IgD-negative memory B cell (primary cell): Measurements from ENCODE around the gene GID8. TPM values are rescaled to one million over a fixed set of nuclear protein-coding genes. Genes with fewer than 3 reads are reported as not detected.

Source experiments
- H3K27ac Mint-ChIP-seq, 3 donors: one replicate each; pipeline ENCODE4 v1.8.0; 2020 to 2022; ENCODE audit warnings: mild to moderate bottlenecking in 3 of 3, mixed read lengths in 3 of 3, moderate library complexity in 1 of 3
- H3K27me3 Mint-ChIP-seq: one replicate; pipeline ENCODE4 v1.8.0; 2021; ENCODE audit warnings: mixed read lengths
- H3K36me3 Mint-ChIP-seq: one replicate; pipeline ENCODE4 v1.8.0; 2020; ENCODE audit warnings: mild to moderate bottlenecking, mixed read lengths
- H3K4me1 Mint-ChIP-seq, 3 donors: one replicate each; pipeline ENCODE4 v1.8.0; 2020 to 2022; ENCODE audit warnings: mixed read lengths in 3 of 3, mild to moderate bottlenecking in 1 of 3
- H3K4me3 Mint-ChIP-seq, 4 donors: one replicate each; pipeline ENCODE4 v1.8.0; 2020 to 2022; ENCODE audit warnings: mild to moderate bottlenecking in 4 of 4, mixed read lengths in 4 of 4, moderate library complexity in 3 of 4
- H3K9me3 Mint-ChIP-seq, 3 donors: one replicate each; pipeline ENCODE4 v1.8.0; 2020 to 2021; ENCODE audit warnings: mixed read lengths in 3 of 3, mild to moderate bottlenecking in 1 of 3
- polyA plus RNA-seq: library from polyadenylated mRNA; unstranded; fragments of 300-500 nt; fragmentation: Illumina TruSeq; gene quantifications from one replicate; pipeline ENCODE4 v1.2.3, GENCODE V29; 2021

GID8 gene
- polyA plus RNA-seq, result 12.1 TPM

GRCh38 chr20:62938105-62938888 lies at the start of gene GID8:
TSS of gene GID8 (plus strand) at chr20:62938147. CDS start at chr20:62941503, 3,356 bp downstream.
- peak within 1 kb of the TSS; percentile 95 to 99 (median 98) for H3K27ac Mint-ChIP-seq
- H3K36me3 Mint-ChIP-seq, result peaks cover 3% of the 10 kb centered on the region
- no peaks in the 10 kb centered on the region for H3K27me3 Mint-ChIP-seq
- H3K9me3 Mint-ChIP-seq, result no peaks in the 10 kb centered on the region
- peak within 1 kb of the TSS; percentile 96 to 99 (median 98) for H3K4me3 Mint-ChIP-seq
- peaks cover 14 to 26% (median 24%) of the 10 kb centered on the region in 3 donors for H3K4me1 Mint-ChIP-seq

GRCh38 chr20:62888406-62888805 lies 49.5 kb upstream of the GID8 start:
- no peaks in the 10 kb centered on the region for H3K36me3 Mint-ChIP-seq
- peaks cover 0 to 4% (median 2%) of the 10 kb centered on the region in 3 donors for H3K4me1 Mint-ChIP-seq
- H3K27me3 Mint-ChIP-seq, result no peaks in the 10 kb centered on the region
- H3K4me3 Mint-ChIP-seq, result no peak overlapping the region
- H3K9me3 Mint-ChIP-seq, result no peaks in the 10 kb centered on the region
- H3K27ac Mint-ChIP-seq, result no peak overlapping the region

GRCh38 chr20:62888910-62889309 lies 49.0 kb upstream of the GID8 start:
- H3K27ac Mint-ChIP-seq, result no peak overlapping the region
- no peaks in the 10 kb centered on the region for H3K36me3 Mint-ChIP-seq
- no peaks in the 10 kb centered on the region for H3K9me3 Mint-ChIP-seq
- no peak overlapping the region for H3K4me3 Mint-ChIP-seq
- no peaks in the 10 kb centered on the region for H3K27me3 Mint-ChIP-seq
- peaks cover 0 to 4% (median 2%) of the 10 kb centered on the region in 3 donors for H3K4me1 Mint-ChIP-seq

- Mint-ChIP-seq H3K27ac (no peak overlapping the region), H3K4me3 (no peak overlapping the region), H3K27me3 (no peaks in the 10 kb centered on the region), H3K4me1 (peaks cover 0 to 3% (median 2%) of the 10 kb centered on the region in 3 donors), H3K9me3 (no peaks in the 10 kb centered on the region), H3K36me3 (no peaks in the 10 kb centered on the region)
Measured at GRCh38 chr20:62889411-62889810, 48.5 kb upstream of the GID8 start.

- no peak overlapping the region for H3K27ac Mint-ChIP-seq
- no peaks in the 10 kb centered on the region for H3K27me3 Mint-ChIP-seq
- no peaks in the 10 kb centered on the region for H3K9me3 Mint-ChIP-seq
- no peaks in the 10 kb centered on the region for H3K36me3 Mint-ChIP-seq
- no peak overlapping the region for H3K4me3 Mint-ChIP-seq
- peaks cover 0 to 2% (median 2%) of the 10 kb centered on the region in 3 donors for H3K4me1 Mint-ChIP-seq
Measured at GRCh38 chr20:62889871-62890270, 48.1 kb upstream of the GID8 start.

- no peaks in the 10 kb centered on the region for H3K9me3 Mint-ChIP-seq
- H3K27me3 Mint-ChIP-seq, result no peaks in the 10 kb centered on the region
- H3K36me3 Mint-ChIP-seq, result no peaks in the 10 kb centered on the region
- no peak overlapping the region for H3K4me3 Mint-ChIP-seq
- H3K4me1 Mint-ChIP-seq, result peaks cover 0 to 4% (median 2%) of the 10 kb centered on the region in 3 donors
- no peak overlapping the region for H3K27ac Mint-ChIP-seq
Measured at GRCh38 chr20:62890444-62890843, 47.5 kb upstream of the GID8 start.

- Mint-ChIP-seq H3K9me3 (no peaks in the 10 kb centered on the region), H3K27ac (peak overlapping the region in 1 of 3 donors; percentile 19), H3K4me3 (no peak overlapping the region), H3K36me3 (peaks cover 3% of the 10 kb centered on the region), H3K4me1 (peaks cover 0 to 4% (median 2%) of the 10 kb centered on the region in 3 donors), H3K27me3 (no peaks in the 10 kb centered on the region)
Measured at GRCh38 chr20:62891111-62891510, 46.8 kb upstream of the GID8 start.

- H3K27ac Mint-ChIP-seq, result peak overlapping the region in 1 of 3 donors; percentile 23
- H3K9me3 Mint-ChIP-seq, result no peaks in the 10 kb centered on the region
- H3K4me1 Mint-ChIP-seq, result peaks cover 0 to 3% (median 3%) of the 10 kb centered on the region in 3 donors
- H3K4me3 Mint-ChIP-seq, result no peak overlapping the region
- no peaks in the 10 kb centered on the region for H3K27me3 Mint-ChIP-seq
- H3K36me3 Mint-ChIP-seq, result peaks cover 4% of the 10 kb centered on the region
Measured at GRCh38 chr20:62892348-62893304, 45.3 kb upstream of the GID8 start.

- peaks cover 5 to 8% (median 7%) of the 10 kb centered on the region in 3 donors for H3K4me1 Mint-ChIP-seq
- peak overlapping the region in 1 of 3 donors; percentile 57 for H3K27ac Mint-ChIP-seq
- peaks cover 4% of the 10 kb centered on the region for H3K36me3 Mint-ChIP-seq
Measured at GRCh38 chr20:62893700-62894099, 44.2 kb upstream of the GID8 start.

GRCh38 chr20:62894261-62894660 lies 43.7 kb upstream of the GID8 start:
- peaks cover 11 to 14% (median 12%) of the 10 kb centered on the region in 3 donors for H3K4me1 Mint-ChIP-seq
- peaks cover 4% of the 10 kb centered on the region for H3K36me3 Mint-ChIP-seq
- H3K4me3 Mint-ChIP-seq, result no peak overlapping the region
- H3K9me3 Mint-ChIP-seq, result no peaks in the 10 kb centered on the region
- H3K27me3 Mint-ChIP-seq, result no peaks in the 10 kb centered on the region
- peak overlapping the region in 1 of 3 donors; percentile 57 for H3K27ac Mint-ChIP-seq

More at GRCh38 chr20:62893700-62894099, 44.2 kb upstream of the GID8 start:
- no peaks in the 10 kb centered on the region for H3K9me3 Mint-ChIP-seq
- H3K27me3 Mint-ChIP-seq, result no peaks in the 10 kb centered on the region
- H3K4me3 Mint-ChIP-seq, result no peak overlapping the region

- peaks cover 16 to 23% (median 22%) of the 10 kb centered on the region in 3 donors for H3K4me1 Mint-ChIP-seq
- H3K27me3 Mint-ChIP-seq, result no peaks in the 10 kb centered on the region
- no peak overlapping the region for H3K4me3 Mint-ChIP-seq
- H3K27ac Mint-ChIP-seq, result no peak overlapping the region
- no peaks in the 10 kb centered on the region for H3K9me3 Mint-ChIP-seq
- H3K36me3 Mint-ChIP-seq, result peaks cover 4% of the 10 kb centered on the region
Measured at GRCh38 chr20:62895539-62895938, 42.4 kb upstream of the GID8 start.

- peaks cover 4% of the 10 kb centered on the region for H3K36me3 Mint-ChIP-seq
- H3K4me3 Mint-ChIP-seq, result no peak overlapping the region
- no peaks in the 10 kb centered on the region for H3K27me3 Mint-ChIP-seq
- H3K27ac Mint-ChIP-seq, result no peak overlapping the region
- no peaks in the 10 kb centered on the region for H3K9me3 Mint-ChIP-seq
- peaks cover 21 to 25% (median 22%) of the 10 kb centered on the region in 3 donors for H3K4me1 Mint-ChIP-seq
Measured at GRCh38 chr20:62896526-62896925, 41.4 kb upstream of the GID8 start.

GRCh38 chr20:62897666-62898065 lies 40.3 kb upstream of the GID8 start:
- Mint-ChIP-seq H3K9me3 (no peaks in the 10 kb centered on the region), H3K36me3 (peaks cover 4% of the 10 kb centered on the region), H3K4me1 (peaks cover 21 to 25% (median 22%) of the 10 kb centered on the region in 3 donors), H3K4me3 (no peak overlapping the region), H3K27me3 (no peaks in the 10 kb centered on the region), H3K27ac (peak overlapping the region in 1 of 3 donors; percentile 90)

GRCh38 chr20:62898093-62898964 lies 39.6 kb upstream of the GID8 start:
- peak overlapping the region; percentile 45 to 90 (median 64) for H3K27ac Mint-ChIP-seq
- peaks cover 21 to 25% (median 22%) of the 10 kb centered on the region in 3 donors for H3K4me1 Mint-ChIP-seq
- peaks cover 4% of the 10 kb centered on the region for H3K36me3 Mint-ChIP-seq
- peak overlapping the region in 1 of 4 donors; percentile 20 for H3K4me3 Mint-ChIP-seq
- H3K9me3 Mint-ChIP-seq, result no peaks in the 10 kb centered on the region
- H3K27me3 Mint-ChIP-seq, result no peaks in the 10 kb centered on the region
